VCaP (cell line): ENCODE data around the gene IFITM10.

Experiments used
- H3K27ac ChIP-seq: fragments of 450-650 bp; 2 replicates; pipeline ENCODE4 v1.5.1; 2017
- TF ChIP-seq, protein P1 (sequence below): fragments of 450-650 bp; conservative IDR thresholded peaks from 2 replicates; pipeline ENCODE4 v1.5.1; 2017; ENCODE audit warnings: mild to moderate bottlenecking, moderate library complexity

IFITM10 gene

DNA sequence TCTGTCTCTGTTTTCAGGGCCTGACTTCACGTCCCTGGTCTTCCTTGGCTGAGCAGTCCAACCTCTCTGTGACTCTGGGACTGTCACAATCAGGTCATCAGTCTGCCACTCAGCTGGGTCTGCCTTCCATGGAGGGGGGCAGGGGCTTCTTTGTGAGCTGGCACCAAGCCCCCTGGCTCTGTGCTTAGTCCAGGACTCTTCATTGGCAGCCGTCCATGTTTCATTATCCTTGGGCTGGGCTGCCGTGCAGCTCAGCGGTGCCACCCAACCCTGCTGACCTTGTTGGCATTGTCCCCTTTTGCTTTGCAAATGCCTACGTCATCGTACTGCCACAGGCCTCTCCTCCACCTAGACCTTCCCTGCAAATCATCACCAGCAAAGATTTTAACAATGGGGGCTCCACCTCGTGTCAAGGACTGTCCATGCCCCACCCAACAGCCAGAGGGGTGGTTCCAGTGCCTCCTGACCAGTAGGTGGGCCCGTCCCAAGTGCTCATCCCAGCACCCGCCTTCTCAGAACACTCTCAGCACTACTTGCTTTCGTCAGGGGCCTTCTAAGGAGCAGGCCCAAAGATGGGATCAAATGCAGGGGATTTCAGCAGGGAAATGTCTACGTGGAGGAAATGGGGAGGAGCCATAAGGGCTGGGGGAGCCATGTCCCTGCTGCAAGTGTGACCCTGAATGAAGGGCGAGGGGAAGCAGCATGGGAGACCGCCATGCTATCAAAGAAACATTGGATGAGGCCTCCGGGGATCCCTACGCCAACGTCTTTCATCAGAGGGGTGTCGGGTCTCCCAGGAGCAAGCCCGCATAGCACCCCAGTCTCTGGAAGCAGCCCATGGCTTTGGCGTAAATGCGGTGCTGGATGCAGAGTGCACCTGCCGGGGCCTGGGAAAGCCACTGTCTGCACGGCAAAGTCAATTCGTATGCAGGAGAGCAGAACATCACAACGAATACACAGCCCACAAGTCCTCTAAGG is 35.2 kb downstream of the IFITM10 start:
- TF ChIP-seq, protein P1, sequence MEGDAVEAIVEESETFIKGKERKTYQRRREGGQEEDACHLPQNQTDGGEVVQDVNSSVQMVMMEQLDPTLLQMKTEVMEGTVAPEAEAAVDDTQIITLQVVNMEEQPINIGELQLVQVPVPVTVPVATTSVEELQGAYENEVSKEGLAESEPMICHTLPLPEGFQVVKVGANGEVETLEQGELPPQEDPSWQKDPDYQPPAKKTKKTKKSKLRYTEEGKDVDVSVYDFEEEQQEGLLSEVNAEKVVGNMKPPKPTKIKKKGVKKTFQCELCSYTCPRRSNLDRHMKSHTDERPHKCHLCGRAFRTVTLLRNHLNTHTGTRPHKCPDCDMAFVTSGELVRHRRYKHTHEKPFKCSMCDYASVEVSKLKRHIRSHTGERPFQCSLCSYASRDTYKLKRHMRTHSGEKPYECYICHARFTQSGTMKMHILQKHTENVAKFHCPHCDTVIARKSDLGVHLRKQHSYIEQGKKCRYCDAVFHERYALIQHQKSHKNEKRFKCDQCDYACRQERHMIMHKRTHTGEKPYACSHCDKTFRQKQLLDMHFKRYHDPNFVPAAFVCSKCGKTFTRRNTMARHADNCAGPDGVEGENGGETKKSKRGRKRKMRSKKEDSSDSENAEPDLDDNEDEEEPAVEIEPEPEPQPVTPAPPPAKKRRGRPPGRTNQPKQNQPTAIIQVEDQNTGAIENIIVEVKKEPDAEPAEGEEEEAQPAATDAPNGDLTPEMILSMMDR = no peak
- H3K27ac ChIP-seq = no peak overlapping the region

DNA sequence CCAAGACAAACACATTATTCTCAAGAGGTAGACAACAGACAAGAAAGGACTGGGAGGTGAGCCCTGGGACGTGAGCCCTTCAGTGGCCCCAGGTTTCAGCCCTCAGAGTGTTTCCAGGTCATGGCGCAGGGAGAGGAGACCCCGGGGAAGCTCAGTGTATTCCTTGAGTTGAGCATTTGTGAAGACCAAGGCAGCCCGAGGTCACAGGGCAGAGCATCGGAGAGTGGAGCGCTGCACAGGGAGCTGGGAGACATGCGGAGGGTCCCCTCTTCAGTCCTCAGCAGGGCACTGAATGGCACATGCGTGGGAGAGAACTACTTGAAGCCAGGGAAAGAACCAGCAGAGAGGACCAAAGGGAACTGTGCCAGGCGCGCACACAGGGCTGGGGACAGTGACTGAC is 41.7 kb downstream of the IFITM10 start:
- no peak overlapping the region for H3K27ac ChIP-seq
- TF ChIP-seq, protein P1 = no peak

DNA sequence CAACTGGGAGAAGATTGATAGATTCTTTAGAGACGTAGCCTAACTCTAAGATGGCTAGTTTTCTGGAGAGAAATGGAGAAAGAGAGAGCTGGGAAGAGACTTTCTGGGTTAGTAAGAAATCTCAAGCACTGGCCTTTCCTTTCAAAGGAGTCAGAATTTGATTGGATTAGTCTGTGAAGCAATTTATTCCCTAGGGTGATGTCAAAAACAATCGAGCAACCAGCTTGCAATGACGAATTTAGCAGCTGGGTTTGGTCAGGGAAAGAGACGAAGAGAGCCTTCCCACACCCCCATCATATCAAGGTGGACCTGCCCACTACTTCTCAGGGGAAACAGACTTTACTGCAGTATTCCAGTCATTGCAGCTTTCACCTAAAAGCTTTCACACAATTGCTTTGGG is 42.6 kb downstream of the IFITM10 start:
- TF ChIP-seq, protein P1 = no peak
- H3K27ac ChIP-seq = no peak overlapping the region

DNA sequence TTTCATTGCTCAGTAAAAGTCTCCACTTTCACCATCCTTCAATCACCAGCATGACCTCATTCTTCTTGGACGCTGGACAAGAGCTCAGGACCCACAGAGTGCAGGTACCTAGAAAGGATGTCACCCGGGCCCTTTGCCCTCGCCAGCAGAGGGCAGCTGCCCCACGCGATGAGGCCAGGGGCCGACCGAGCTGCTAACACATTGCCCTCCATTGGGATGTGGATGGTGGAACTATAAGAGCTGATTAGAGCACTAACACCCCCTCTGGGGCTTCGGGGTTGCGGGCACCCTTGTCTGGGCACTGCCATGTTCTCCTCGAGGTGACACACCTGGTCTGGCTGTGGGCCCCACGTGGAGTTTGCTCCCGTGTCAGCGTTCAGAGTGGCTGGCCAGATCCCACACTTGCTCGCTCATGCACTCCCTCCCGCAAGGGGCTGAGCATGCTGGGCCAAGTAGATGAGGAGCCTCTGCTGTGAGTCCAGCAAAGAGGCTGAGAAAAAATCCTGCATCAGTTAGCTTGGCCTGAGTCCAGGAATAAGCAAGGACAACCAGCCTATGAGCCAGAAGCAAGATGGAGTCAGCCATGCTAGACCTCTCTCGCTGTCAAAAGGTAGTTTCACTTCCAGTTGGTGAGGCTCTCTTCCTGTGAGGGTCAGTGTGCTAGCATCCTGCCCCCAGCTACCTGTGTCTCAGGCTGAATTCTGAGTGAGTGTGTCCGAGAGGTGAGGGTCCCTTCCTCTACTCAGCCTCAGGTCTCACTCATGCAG is 43.6 kb downstream of the IFITM10 start:
- no peak overlapping the region for H3K27ac ChIP-seq
- TF ChIP-seq, protein P1 = no peak

DNA sequence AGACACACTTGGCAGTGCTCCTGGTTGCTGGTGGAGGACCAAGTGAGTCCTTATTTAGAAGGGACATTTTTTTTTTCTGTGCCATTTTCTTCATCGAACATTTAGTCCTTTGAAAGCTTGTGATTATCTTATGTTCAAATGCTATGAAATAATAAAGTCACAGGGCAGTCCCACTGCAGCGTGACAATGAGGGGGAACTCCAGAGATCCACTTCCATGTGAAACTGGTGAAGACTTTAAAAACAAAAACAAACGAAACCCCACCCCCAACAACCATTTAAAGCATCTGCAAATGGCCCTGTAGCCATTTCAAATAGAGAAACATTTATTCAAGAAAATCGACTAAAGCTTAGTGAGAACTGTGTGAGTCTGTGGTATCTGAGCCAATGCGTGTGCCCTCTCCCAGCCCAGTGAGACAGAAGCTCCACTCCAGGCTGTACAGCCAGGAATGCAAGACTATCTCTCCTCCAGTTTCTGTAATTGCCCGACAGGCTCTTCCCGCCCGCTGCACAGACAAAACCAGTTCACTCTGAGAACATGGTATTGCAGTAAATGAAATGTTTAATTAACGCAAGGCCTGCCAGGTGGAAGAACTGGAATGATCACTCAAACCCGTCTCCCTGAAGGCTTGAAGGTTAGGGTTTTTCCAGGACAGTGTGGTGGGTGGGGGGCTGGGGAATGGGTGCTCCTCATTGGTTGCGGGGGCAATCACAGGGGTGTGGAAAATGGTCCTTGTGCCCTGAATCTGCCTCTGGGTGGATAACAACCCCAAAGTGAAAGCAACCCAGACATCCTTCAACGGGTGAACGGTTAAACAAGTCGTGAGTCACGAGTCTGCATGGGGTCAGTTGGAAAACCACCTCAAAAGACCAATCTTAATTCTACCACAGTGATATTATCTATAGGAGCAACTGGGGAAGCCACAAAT is 45.0 kb downstream of the IFITM10 start:
- H3K27ac ChIP-seq = no peak overlapping the region
- TF ChIP-seq, protein P1 = no peak

DNA sequence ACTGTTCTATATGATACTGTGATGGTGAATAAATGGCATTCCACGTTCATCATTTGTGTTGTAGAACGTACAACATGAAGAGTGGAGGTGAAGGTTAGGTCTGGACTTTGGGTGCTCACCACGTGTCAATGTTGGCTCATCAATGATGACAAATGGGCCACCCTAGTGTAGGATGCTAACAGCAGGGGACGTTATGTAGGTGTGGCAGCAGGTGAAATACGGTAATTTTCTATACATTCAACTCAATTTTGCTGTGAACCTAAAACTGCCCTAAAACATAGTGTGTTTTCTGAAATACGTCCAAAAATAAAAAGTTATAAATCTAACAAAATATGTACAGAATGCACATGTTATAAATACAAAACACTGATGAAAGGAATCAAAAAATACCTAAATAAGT is 47.2 kb downstream of the IFITM10 start:
- no peak overlapping the region for H3K27ac ChIP-seq

More for the DNA sequence above, 47.2 kb downstream of the IFITM10 start:
- TF ChIP-seq, protein P1 = no peak
